RWPE2 (cell line): Measurements from ENCODE around the gene TRPV6.

Source experiments
- ATAC-seq: fragments of 200-7000 bp; cut with Tn5 transposase; 3 replicates; pipeline ENCODE4 v1.9.1; 2021; ENCODE audit warnings: low read depth
- DNase-seq: peaks from one replicate; pipeline ENCODE4 v3.0.0-alpha.2; 2020; ENCODE audit warnings: low spot score
- H3K27ac ChIP-seq: fragments of 450-650 bp; 2 replicates; pipeline ENCODE4 v1.5.1; 2017; ENCODE audit warnings: mild to moderate bottlenecking; ENCODE audit not compliant: poor library complexity, severe bottlenecking
- H3K27me3 ChIP-seq: fragments of 250-450 bp; sonication (Bioruptor Pico); 2 replicates; pipeline ENCODE4 v1.5.1; 2021; ENCODE audit warnings: mild to moderate bottlenecking, moderate library complexity; ENCODE audit not compliant: insufficient read depth, poor library complexity, severe bottlenecking
- H3K36me3 ChIP-seq: fragments of 250-450 bp; sonication (Bioruptor Pico); 2 replicates; pipeline ENCODE4 v1.5.1; 2020; ENCODE audit warnings: low read depth, mild to moderate bottlenecking, moderate library complexity
- H3K4me1 ChIP-seq: fragments of 250-450 bp; sonication (Bioruptor Pico); 2 replicates; pipeline ENCODE4 v1.5.1; 2021; ENCODE audit warnings: mild to moderate bottlenecking, moderate library complexity; ENCODE audit not compliant: insufficient read depth, poor library complexity, severe bottlenecking
- H3K4me3 ChIP-seq: fragments of 250-450 bp; sonication (Bioruptor Pico); 2 replicates; pipeline ENCODE4 v1.5.1; 2021; ENCODE audit warnings: mild to moderate bottlenecking, moderate library complexity; ENCODE audit not compliant: severe bottlenecking
- H3K9me3 ChIP-seq: fragments of 250-450 bp; sonication (Bioruptor Pico); 2 replicates; pipeline ENCODE4 v1.5.1; 2021; ENCODE audit warnings: mild to moderate bottlenecking, moderate library complexity; ENCODE audit not compliant: severe bottlenecking
- CTCF ChIP-seq: fragments of 450-650 bp; IDR thresholded peaks from one replicate; pipeline ENCODE4 v1.5.1; 2017; ENCODE audit warnings: mild to moderate bottlenecking, moderate library complexity; ENCODE audit not compliant: poor library complexity, severe bottlenecking

TRPV6 gene

DNA sequence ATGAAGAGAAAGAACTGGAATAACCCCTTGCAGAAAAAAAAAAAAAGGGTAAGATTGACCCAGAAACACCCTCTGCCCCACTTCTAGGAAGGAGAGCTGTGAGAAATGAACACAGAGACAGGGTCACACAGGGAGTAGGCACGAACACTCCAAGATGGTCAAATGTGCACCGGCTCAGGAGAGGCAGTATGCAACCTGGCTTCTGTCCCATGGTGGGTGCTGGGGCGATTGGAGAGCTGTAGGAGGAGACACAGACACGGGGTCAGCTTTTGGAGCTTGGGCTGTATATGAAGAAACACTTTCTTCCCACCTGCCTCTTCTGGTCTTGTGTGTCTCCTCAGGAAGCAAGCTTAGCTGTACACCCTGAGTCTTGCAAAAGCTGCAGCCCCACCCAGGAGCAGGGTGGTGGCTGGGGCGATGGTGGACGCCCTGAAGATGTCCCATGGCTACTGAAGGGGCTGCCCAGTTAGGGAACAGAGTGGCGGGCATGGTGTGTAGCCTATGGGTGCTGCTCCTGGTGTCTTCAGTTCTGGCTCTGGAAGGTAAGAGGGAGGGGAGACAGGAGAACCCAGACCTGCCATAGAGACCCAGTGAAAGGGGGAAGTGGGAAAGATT, 22.7 kb downstream of the TRPV6 start:
- Histone ChIP-seq H3K9me3 (no peaks in the 10 kb centered on the region), H3K4me3 (no peak overlapping the region), H3K36me3 (no peaks in the 10 kb centered on the region), H3K27ac (no peak overlapping the region), H3K4me1 (no peaks in the 10 kb centered on the region), H3K27me3 (peaks cover 3% of the 10 kb centered on the region)
- ATAC-seq, result no peak
- TF ChIP-seq CTCF, result no peak
- DNase-seq, result no peak

- no peak for TF ChIP-seq CTCF
- no peaks in the 10 kb centered on the region for H3K4me1 ChIP-seq
- H3K27ac ChIP-seq, result no peak overlapping the region
- ATAC-seq (no peak), DNase-seq (no peak)
- no peak overlapping the region for H3K4me3 ChIP-seq
- no peaks in the 10 kb centered on the region for H3K36me3 ChIP-seq
- H3K9me3 ChIP-seq, result no peaks in the 10 kb centered on the region
- H3K27me3 ChIP-seq, result peaks cover 3% of the 10 kb centered on the region
Observed at GRCh38 chr7:142862351-142862750, 23.2 kb downstream of the TRPV6 start.

DNA sequence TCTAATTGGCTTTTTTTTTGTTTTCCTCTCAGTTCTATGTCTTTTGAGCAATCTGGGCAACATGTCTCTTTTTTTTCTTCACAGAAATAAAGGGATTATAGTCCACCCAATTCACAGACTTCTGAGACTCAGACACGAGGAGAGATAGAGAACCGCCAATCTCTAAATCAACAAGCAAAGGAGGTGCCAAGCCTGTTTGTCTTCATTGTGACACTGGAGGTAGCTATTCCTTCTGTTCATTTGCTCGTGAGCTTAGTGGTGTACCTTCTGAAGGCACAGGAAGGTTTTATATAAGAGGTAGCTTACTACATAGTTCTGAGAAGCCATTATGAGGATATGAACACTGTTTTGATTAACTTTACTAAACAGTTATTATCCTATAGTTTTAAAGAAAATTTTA, 24.6 kb downstream of the TRPV6 start:
- Histone ChIP-seq H3K36me3 (no peaks in the 10 kb centered on the region), H3K4me1 (no peaks in the 10 kb centered on the region), H3K27ac (no peak overlapping the region), H3K27me3 (peaks cover 5% of the 10 kb centered on the region), H3K4me3 (no peak overlapping the region), H3K9me3 (no peaks in the 10 kb centered on the region)
- no peak for TF ChIP-seq CTCF
- DNase-seq (no peak), ATAC-seq (no peak)

DNA sequence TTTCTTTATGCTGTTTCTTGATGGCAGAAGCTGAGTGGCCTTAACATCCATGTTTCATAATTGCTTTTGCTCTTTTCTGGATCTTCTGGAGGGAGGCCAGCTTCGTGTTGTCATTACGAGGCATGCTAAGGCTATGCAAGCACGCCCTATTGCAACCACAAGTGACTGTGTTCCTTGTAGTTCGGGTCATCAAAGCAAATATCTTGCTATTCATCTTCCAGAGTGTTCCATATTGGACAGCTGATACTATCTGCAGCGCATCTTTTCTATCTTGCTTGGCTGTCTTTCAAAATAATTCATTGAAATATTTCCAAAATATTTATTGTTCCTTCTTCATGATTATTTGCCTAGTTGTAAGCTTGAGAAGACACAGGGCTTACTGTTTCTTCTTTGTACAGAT, 25.7 kb downstream of the TRPV6 start:
- Histone ChIP-seq H3K27ac (no peak overlapping the region), H3K4me3 (no peak overlapping the region), H3K27me3 (peaks cover 15% of the 10 kb centered on the region), H3K4me1 (no peaks in the 10 kb centered on the region), H3K9me3 (no peaks in the 10 kb centered on the region), H3K36me3 (no peaks in the 10 kb centered on the region)
- no peak for DNase-seq
- no peak for ATAC-seq
- no peak for TF ChIP-seq CTCF

DNA sequence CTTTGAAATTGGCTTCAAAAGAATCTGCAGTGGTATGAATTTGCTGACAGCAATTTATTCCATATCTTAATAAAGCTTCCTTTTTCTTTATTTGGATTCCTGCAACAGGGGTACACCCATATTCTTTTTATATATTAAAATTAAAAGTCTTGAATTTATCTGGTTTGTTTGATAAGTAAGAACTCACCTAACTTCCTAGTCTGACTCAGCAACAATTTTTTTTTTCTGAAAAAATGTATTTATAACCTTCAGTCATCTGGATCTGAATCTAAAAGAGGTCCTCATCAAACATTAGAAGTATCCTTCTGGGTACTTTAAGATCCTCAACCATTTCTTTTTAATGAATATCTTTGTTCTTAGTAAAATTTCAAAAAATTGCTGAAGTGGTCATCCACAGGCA, 26.1 kb downstream of the TRPV6 start:
- Histone ChIP-seq H3K4me3 (no peak overlapping the region), H3K4me1 (no peaks in the 10 kb centered on the region), H3K36me3 (no peaks in the 10 kb centered on the region), H3K9me3 (no peaks in the 10 kb centered on the region), H3K27ac (no peak overlapping the region), H3K27me3 (peaks cover 15% of the 10 kb centered on the region)
- no peak for DNase-seq
- TF ChIP-seq CTCF, result no peak
- ATAC-seq, result no peak
